HepG2 (cell line): ENCODE results near the gene ZNF254. TPM values are rescaled to one million over a fixed set of nuclear protein-coding genes. Genes with fewer than 3 reads are reported as not detected.
A peak's percentile ranks its signal among the peaks of the same experiment; 100 is the strongest.

ENCODE experiments used
- AKNA ChIP-seq: sonication (generic); formaldehyde crosslinking; IDR thresholded peaks from 2 replicates; pipeline ENCODE4 v1.4.0; 2020; ENCODE audit warnings: missing genetic modification reagents, borderline replicate concordance
- CHD2 ChIP-seq: IDR thresholded peaks from 2 replicates; pipeline ENCODE4 v1.6.1; 2011; ENCODE audit warnings: low read depth, low read length, improper control_type of control experiment
- FOXA1 ChIP-seq, 2 experiments: fragments of 450-650 bp in 1 of 2; sonication (generic) in 1 of 2; formaldehyde crosslinking in 1 of 2; IDR thresholded peaks; 2 replicates each; pipeline versions ENCODE4 v1.4.0 to v1.6.1; 2016 to 2020; ENCODE audit warnings: missing genetic modification reagents in 1 of 2
- GPN1 ChIP-seq: sonication (generic); formaldehyde crosslinking; IDR thresholded peaks from 2 replicates; pipeline ENCODE4 v1.5.1; 2020; ENCODE audit warnings: missing genetic modification reagents, borderline replicate concordance
- POLR2G ChIP-seq: fragments of 200-400 bp; formaldehyde crosslinking; IDR thresholded peaks from 2 replicates; pipeline ENCODE4 v1.6.1; 2018; ENCODE audit warnings: mild to moderate bottlenecking, low read depth, low read length, moderate library complexity
- ZMAT3 ChIP-seq: sonication (generic); formaldehyde crosslinking; conservative IDR thresholded peaks from 2 replicates; pipeline ENCODE4 v1.7.0; 2021; ENCODE audit warnings: missing genetic modification reagents
- ZNF142 ChIP-seq: sonication (generic); formaldehyde crosslinking; IDR thresholded peaks from 2 replicates; pipeline ENCODE4 v1.4.0; 2020; ENCODE audit warnings: missing genetic modification reagents
- ZNF235 ChIP-seq: sonication (generic); formaldehyde crosslinking; IDR thresholded peaks from 2 replicates; pipeline ENCODE4 v1.8.1; 2023; ENCODE audit warnings: mild to moderate bottlenecking, missing genetic modification reagents, borderline replicate concordance
- ZNF24 ChIP-seq: fragments of 450-650 bp; IDR thresholded peaks from 2 replicates; pipeline ENCODE4 v1.6.1; 2017; ENCODE audit warnings: antibody characterized with exemption, mild to moderate bottlenecking
- polyA plus RNA-seq, 8 experiments: library from polyadenylated mRNA; depleted of rRNA in 3 of 8; stranded (reverse) in 7 of 8; unstranded in 1 of 8; fragments of >200 nt; fragmentation: Illumina TruSeq in 4 of 8; extraction: Trizol in 4 of 8; gene quantifications; 2 replicates each; pipeline versions ENCODE4 v1.2.1 to v1.2.3, GENCODE V29; 2011 to 2016; ENCODE audit warnings: low read depth in 4 of 8, missing spikeins in 1 of 8, mixed read lengths in 1 of 8; ENCODE audit not compliant: insufficient read depth in 1 of 8
- total RNA-seq, 5 experiments: library from RNA; depleted of rRNA; stranded (reverse); fragments of >200 nt; fragmentation: Illumina TruSeq; extraction: Trizol; gene quantifications; 2 replicates each; pipeline ENCODE4 v1.2.3, GENCODE V29; 2016; ENCODE audit warnings: low read depth in 1 of 5
- TF ChIP-seq, protein P1 (sequence below): sonication (generic); formaldehyde crosslinking; IDR thresholded peaks from 2 replicates; pipeline ENCODE4 v1.4.0; 2020; ENCODE audit warnings: mild to moderate bottlenecking, missing genetic modification reagents, borderline replicate concordance
- TF ChIP-seq, protein P2 (sequence below): sonication (generic); formaldehyde crosslinking; IDR thresholded peaks from 2 replicates; pipeline ENCODE4 v1.4.0; 2020; ENCODE audit warnings: missing genetic modification reagents

ZNF254 gene
- total and polyA plus RNA-seq, 2 of the 13 experiments (the other 11 are each of a cell fraction or from before 2014, with no cell fraction given), result 2.6 to 4.6 TPM

- TF ChIP-seq ZMAT3 (CRISPR knock-in tag) (no peak), ZNF24 (no peak), GPN1 (no peak), AKNA (CRISPR knock-in tag) (no peak), CHD2 (no peak), ZNF235 (CRISPR knock-in tag) (no peak), FOXA1 (IDR thresholded peaks at IDR 0.05) (no peak), FOXA1 (CRISPR knock-in tag; IDR thresholded peaks at IDR 0.05) (peak; percentile 82), POLR2G (no peak), ZNF142 (CRISPR knock-in tag) (no peak)
- TF ChIP-seq, protein P1, sequence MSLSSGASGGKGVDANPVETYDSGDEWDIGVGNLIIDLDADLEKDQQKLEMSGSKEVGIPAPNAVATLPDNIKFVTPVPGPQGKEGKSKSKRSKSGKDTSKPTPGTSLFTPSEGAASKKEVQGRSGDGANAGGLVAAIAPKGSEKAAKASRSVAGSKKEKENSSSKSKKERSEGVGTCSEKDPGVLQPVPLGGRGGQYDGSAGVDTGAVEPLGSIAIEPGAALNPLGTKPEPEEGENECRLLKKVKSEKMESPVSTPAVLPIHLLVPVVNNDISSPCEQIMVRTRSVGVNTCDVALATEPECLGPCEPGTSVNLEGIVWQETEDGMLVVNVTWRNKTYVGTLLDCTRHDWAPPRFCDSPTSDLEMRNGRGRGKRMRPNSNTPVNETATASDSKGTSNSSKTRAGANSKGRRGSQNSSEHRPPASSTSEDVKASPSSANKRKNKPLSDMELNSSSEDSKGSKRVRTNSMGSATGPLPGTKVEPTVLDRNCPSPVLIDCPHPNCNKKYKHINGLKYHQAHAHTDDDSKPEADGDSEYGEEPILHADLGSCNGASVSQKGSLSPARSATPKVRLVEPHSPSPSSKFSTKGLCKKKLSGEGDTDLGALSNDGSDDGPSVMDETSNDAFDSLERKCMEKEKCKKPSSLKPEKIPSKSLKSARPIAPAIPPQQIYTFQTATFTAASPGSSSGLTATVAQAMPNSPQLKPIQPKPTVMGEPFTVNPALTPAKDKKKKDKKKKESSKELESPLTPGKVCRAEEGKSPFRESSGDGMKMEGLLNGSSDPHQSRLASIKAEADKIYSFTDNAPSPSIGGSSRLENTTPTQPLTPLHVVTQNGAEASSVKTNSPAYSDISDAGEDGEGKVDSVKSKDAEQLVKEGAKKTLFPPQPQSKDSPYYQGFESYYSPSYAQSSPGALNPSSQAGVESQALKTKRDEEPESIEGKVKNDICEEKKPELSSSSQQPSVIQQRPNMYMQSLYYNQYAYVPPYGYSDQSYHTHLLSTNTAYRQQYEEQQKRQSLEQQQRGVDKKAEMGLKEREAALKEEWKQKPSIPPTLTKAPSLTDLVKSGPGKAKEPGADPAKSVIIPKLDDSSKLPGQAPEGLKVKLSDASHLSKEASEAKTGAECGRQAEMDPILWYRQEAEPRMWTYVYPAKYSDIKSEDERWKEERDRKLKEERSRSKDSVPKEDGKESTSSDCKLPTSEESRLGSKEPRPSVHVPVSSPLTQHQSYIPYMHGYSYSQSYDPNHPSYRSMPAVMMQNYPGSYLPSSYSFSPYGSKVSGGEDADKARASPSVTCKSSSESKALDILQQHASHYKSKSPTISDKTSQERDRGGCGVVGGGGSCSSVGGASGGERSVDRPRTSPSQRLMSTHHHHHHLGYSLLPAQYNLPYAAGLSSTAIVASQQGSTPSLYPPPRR, result no peak
- TF ChIP-seq, protein P2, sequence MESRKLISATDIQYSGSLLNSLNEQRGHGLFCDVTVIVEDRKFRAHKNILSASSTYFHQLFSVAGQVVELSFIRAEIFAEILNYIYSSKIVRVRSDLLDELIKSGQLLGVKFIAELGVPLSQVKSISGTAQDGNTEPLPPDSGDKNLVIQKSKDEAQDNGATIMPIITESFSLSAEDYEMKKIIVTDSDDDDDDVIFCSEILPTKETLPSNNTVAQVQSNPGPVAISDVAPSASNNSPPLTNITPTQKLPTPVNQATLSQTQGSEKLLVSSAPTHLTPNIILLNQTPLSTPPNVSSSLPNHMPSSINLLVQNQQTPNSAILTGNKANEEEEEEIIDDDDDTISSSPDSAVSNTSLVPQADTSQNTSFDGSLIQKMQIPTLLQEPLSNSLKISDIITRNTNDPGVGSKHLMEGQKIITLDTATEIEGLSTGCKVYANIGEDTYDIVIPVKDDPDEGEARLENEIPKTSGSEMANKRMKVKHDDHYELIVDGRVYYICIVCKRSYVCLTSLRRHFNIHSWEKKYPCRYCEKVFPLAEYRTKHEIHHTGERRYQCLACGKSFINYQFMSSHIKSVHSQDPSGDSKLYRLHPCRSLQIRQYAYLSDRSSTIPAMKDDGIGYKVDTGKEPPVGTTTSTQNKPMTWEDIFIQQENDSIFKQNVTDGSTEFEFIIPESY, result 0 out of 2 replicates have a peak, but pooled peaks have one; percentile 14
Measured at GRCh38 chr19:24140099-24140498, 53.1 kb downstream of the ZNF254 start (continued).
